Head of caudate nucleus (tissue), 42 donors: ENCODE results near the gene ZCCHC7.

ENCODE experiments used
- DNase-seq, 42 donors: peaks; one replicate each; pipeline versions ENCODE4 v3.0.0 to v3.0.0-alpha.2; 2020 to 2021; ENCODE audit warnings: mixed read lengths in 7 of 42
- intact Hi-C: fragments of 100-400 bp; cut with DNase I; formaldehyde crosslinking; loops from one replicate; pipeline ENCODE4 v1.15.0; 2022

The ZCCHC7 gene

GRCh38 chr9:37309136-37309535, 188.8 kb downstream of the ZCCHC7 start:
- no peak for DNase-seq
- intact Hi-C loops = no loop called here

- intact Hi-C loops = no loop called here
- DNase-seq = no peak
These were observed 191.7 kb downstream of the ZCCHC7 start for GRCh38 chr9:37311938-37312708.

GRCh38 chr9:37324261-37324683, 203.9 kb downstream of the ZCCHC7 start:
- DNase-seq = peak in 28 of 42 donors; percentile 9 to 66 (median 29)
- intact Hi-C loops = no loop called here

GRCh38 chr9:37324691-37325490, 204.5 kb downstream of the ZCCHC7 start:
- intact Hi-C loops = no loop called here
- DNase-seq = peak in 28 of 42 donors; percentile 7 to 72 (median 30)

GRCh38 chr9:37325778-37326177, 205.4 kb downstream of the ZCCHC7 start:
- DNase-seq = peak in 1 of 42 donors; percentile 10
- intact Hi-C loops = no loop called here

- no peak for DNase-seq
- intact Hi-C loops = no loop called here
These were observed 207.2 kb downstream of the ZCCHC7 start for GRCh38 chr9:37327553-37327952.

- DNase-seq = no peak
- intact Hi-C loops = no loop called here
These were observed 208.3 kb downstream of the ZCCHC7 start for GRCh38 chr9:37328556-37329227.

- intact Hi-C loops = no loop called here
- peak in 4 of 42 donors; percentile 4 to 21 (median 10) for DNase-seq
These were observed 209.2 kb downstream of the ZCCHC7 start for GRCh38 chr9:37329576-37329975.

GRCh38 chr9:37331871-37332270, 211.5 kb downstream of the ZCCHC7 start:
- no peak for DNase-seq
- intact Hi-C loops = no loop called here

- intact Hi-C loops = no loop called here
These were observed 212.2 kb downstream of the ZCCHC7 start for GRCh38 chr9:37332578-37332977.

GRCh38 chr9:37333288-37333687, 212.9 kb downstream of the ZCCHC7 start:
- intact Hi-C loops = no loop called here
- no peak for DNase-seq

More at GRCh38 chr9:37332578-37332977, 212.2 kb downstream of the ZCCHC7 start:
- DNase-seq = no peak

- intact Hi-C loops = no loop called here
- no peak for DNase-seq
These were observed 214.9 kb downstream of the ZCCHC7 start for GRCh38 chr9:37335238-37335637.

GRCh38 chr9:37336150-37336549, 215.8 kb downstream of the ZCCHC7 start:
- no peak for DNase-seq
- intact Hi-C loops = no loop called here

GRCh38 chr9:37337301-37337890, 217.0 kb downstream of the ZCCHC7 start:
- peak in 1 of 42 donors; percentile 3 for DNase-seq
- intact Hi-C loops = no loop called here

- no peak for DNase-seq
- intact Hi-C loops = no loop called here
These were observed 217.8 kb downstream of the ZCCHC7 start for GRCh38 chr9:37338218-37338617.

- no peak for DNase-seq
These were observed 219.5 kb downstream of the ZCCHC7 start for GRCh38 chr9:37339923-37340322.

GRCh38 chr9:37340961-37341360, 220.6 kb downstream of the ZCCHC7 start:
- intact Hi-C loops = no loop called here
- DNase-seq = no peak

More at GRCh38 chr9:37339923-37340322, 219.5 kb downstream of the ZCCHC7 start:
- intact Hi-C loops = no loop called here

GRCh38 chr9:37341704-37342103, 221.3 kb downstream of the ZCCHC7 start:
- intact Hi-C loops = no loop called here
- no peak for DNase-seq

GRCh38 chr9:37342493-37342892, 222.1 kb downstream of the ZCCHC7 start:
- intact Hi-C loops = no loop called here
- DNase-seq = no peak
